ENCODE results near the gene ABCC3.

- TF ChIP-seq FOXM1 (IDR thresholded peaks at IDR 0.05; ENCODE audit: borderline replicate concordance) (no peak), BHLHE40 (IDR thresholded peaks at IDR 0.05; ENCODE audit: borderline replicate concordance) (no peak), FOXA1 (IDR thresholded peaks at IDR 0.05) (no peak), ELF4 (IDR thresholded peaks at IDR 0.05) (no peak)
These were observed 52.8 kb downstream of the ABCC3 start for GRCh38 chr17:50687200-50688066.

Measured in HEK293T (cell line).